Smooth muscle cell of the brain vasculature (primary cell): ENCODE measurements around the gene FAM107B.
A peak's percentile ranks its signal among the peaks of the same experiment; 100 is the strongest.

Experiments used
- DNase-seq: peaks from one replicate; pipeline ENCODE4 v3.0.0-alpha.2; 2012; ENCODE audit warnings: low read depth, low spot score

The FAM107B gene

GRCh38 chr10:14536241-14537213 is 238.2 kb downstream of the FAM107B start:
- DNase-seq, result peak; percentile 49

GRCh38 chr10:14535457-14536130 is 239.1 kb downstream of the FAM107B start:
- DNase-seq, result no peak

GRCh38 chr10:14534152-14534551 is 240.5 kb downstream of the FAM107B start:
- no peak for DNase-seq

GRCh38 chr10:14533295-14533694 is 241.4 kb downstream of the FAM107B start:
- DNase-seq, result no peak

GRCh38 chr10:14532473-14533251 is 242.0 kb downstream of the FAM107B start:
- DNase-seq, result no peak

GRCh38 chr10:14531974-14532373 is 242.7 kb downstream of the FAM107B start:
- no peak for DNase-seq

- no peak for DNase-seq
These were observed 244.2 kb downstream of the FAM107B start for GRCh38 chr10:14530465-14530864.

- DNase-seq, result no peak
These were observed 245.3 kb downstream of the FAM107B start for GRCh38 chr10:14529351-14529750.

GRCh38 chr10:14528450-14528849 is 246.2 kb downstream of the FAM107B start:
- no peak for DNase-seq

GRCh38 chr10:14527915-14528314 is 246.8 kb downstream of the FAM107B start:
- DNase-seq, result no peak

GRCh38 chr10:14527134-14527844 is 247.4 kb downstream of the FAM107B start:
- no peak for DNase-seq

GRCh38 chr10:14526326-14526725 is 248.4 kb downstream of the FAM107B start:
- no peak for DNase-seq

- DNase-seq, result no peak
These were observed 249.9 kb downstream of the FAM107B start for GRCh38 chr10:14524691-14525324.

- no peak for DNase-seq
These were observed 251.4 kb downstream of the FAM107B start for GRCh38 chr10:14523286-14523685.

- DNase-seq, result no peak
These were observed 254.9 kb downstream of the FAM107B start for GRCh38 chr10:14519785-14520184.

- DNase-seq, result no peak
These were observed 256.5 kb downstream of the FAM107B start for GRCh38 chr10:14518149-14518548.

GRCh38 chr10:14513123-14513522 is 261.6 kb downstream of the FAM107B start:
- DNase-seq, result no peak

- no peak for DNase-seq
These were observed 264.4 kb downstream of the FAM107B start for GRCh38 chr10:14510346-14510745.

GRCh38 chr10:14508725-14509124 is 266.0 kb downstream of the FAM107B start:
- no peak for DNase-seq

- no peak for DNase-seq
These were observed 266.9 kb downstream of the FAM107B start for GRCh38 chr10:14507781-14508180.

- DNase-seq, result no peak
These were observed 267.5 kb downstream of the FAM107B start for GRCh38 chr10:14507176-14507575.
